HepG2 (cell line): ENCODE measurements around the gene STAT6. TPM values are rescaled to one million over a fixed set of nuclear protein-coding genes. Genes with fewer than 3 reads are reported as not detected.

Experiments used
- CCDC6 ChIP-seq: sonication (generic); formaldehyde crosslinking; IDR thresholded peaks from 2 replicates; pipeline ENCODE4 v1.8.1; 2022; ENCODE audit warnings: mild to moderate bottlenecking, missing genetic modification reagents, moderate library complexity
- IRX3 ChIP-seq: sonication (generic); formaldehyde crosslinking; IDR thresholded peaks from 2 replicates; pipeline ENCODE4 v1.8.1; 2023; ENCODE audit warnings: mild to moderate bottlenecking, low read depth, missing genetic modification reagents, borderline replicate concordance
- KLF9 ChIP-seq: IDR thresholded peaks from 2 replicates; pipeline ENCODE4 v1.6.1; 2016; ENCODE audit warnings: low read depth
- ONECUT2 ChIP-seq: sonication (generic); formaldehyde crosslinking; IDR thresholded peaks from 2 replicates; pipeline ENCODE4 v1.4.0; 2020; ENCODE audit warnings: missing genetic modification reagents
- PHF5A ChIP-seq: IDR thresholded peaks from one replicate; pipeline ENCODE4 v1.6.1; 2018; ENCODE audit warnings: low read depth, missing genetic modification reagents; ENCODE audit not compliant: unreplicated experiment
- RARA ChIP-seq: IDR thresholded peaks from 2 replicates; pipeline ENCODE4 v1.6.1; 2016; ENCODE audit warnings: missing genetic modification reagents, missing compliant biosample characterization
- SNAPC2 ChIP-seq: sonication (generic); formaldehyde crosslinking; IDR thresholded peaks from 2 replicates; pipeline ENCODE4 v1.8.1; 2022; ENCODE audit warnings: mild to moderate bottlenecking, missing genetic modification reagents
- XRCC5 ChIP-seq: fragments of 200-400 bp; formaldehyde crosslinking; optimal IDR thresholded peaks from 2 replicates; pipeline ENCODE3; 2017; ENCODE audit warnings: mild to moderate bottlenecking, low read length
- ZFP36L1 ChIP-seq: sonication (generic); formaldehyde crosslinking; IDR thresholded peaks from 2 replicates; pipeline ENCODE4 v1.8.0; 2022; ENCODE audit warnings: mild to moderate bottlenecking, missing genetic modification reagents, moderate library complexity
- ZNF549 ChIP-seq: sonication (generic); formaldehyde crosslinking; IDR thresholded peaks from 2 replicates; pipeline ENCODE4 v1.5.0; 2020; ENCODE audit warnings: missing genetic modification reagents
- ZNF839 ChIP-seq: sonication (generic); formaldehyde crosslinking; IDR thresholded peaks from 2 replicates; pipeline ENCODE4 v1.4.0; 2020; ENCODE audit warnings: missing genetic modification reagents, mild to moderate bottlenecking, borderline replicate concordance
- ZZZ3 ChIP-seq: sonication (generic); formaldehyde crosslinking; IDR thresholded peaks from 2 replicates; pipeline ENCODE4 v1.4.0; 2020; ENCODE audit warnings: missing genetic modification reagents, mild to moderate bottlenecking, borderline replicate concordance
- polyA plus RNA-seq, 8 experiments: library from polyadenylated mRNA; depleted of rRNA in 3 of 8; stranded (reverse) in 7 of 8; unstranded in 1 of 8; fragments of >200 nt; fragmentation: Illumina TruSeq in 4 of 8; extraction: Trizol in 4 of 8; gene quantifications; 2 replicates each; pipeline versions ENCODE4 v1.2.1 to v1.2.3, GENCODE V29; 2011 to 2016; ENCODE audit warnings: low read depth in 4 of 8, missing spikeins in 1 of 8, mixed read lengths in 1 of 8; ENCODE audit not compliant: insufficient read depth in 1 of 8
- total RNA-seq, 5 experiments: library from RNA; depleted of rRNA; stranded (reverse); fragments of >200 nt; fragmentation: Illumina TruSeq; extraction: Trizol; gene quantifications; 2 replicates each; pipeline ENCODE4 v1.2.3, GENCODE V29; 2016; ENCODE audit warnings: low read depth in 1 of 5
- TF ChIP-seq, protein P1 (sequence below): sonication (generic); formaldehyde crosslinking; IDR thresholded peaks from 2 replicates; pipeline ENCODE4 v1.5.1; 2020; ENCODE audit warnings: missing genetic modification reagents, mild to moderate bottlenecking, borderline replicate concordance
- TF ChIP-seq, protein P2 (sequence below): IDR thresholded peaks from 2 replicates; pipeline ENCODE4 v1.6.1; 2016
- TF ChIP-seq, protein P3 (sequence below): sonication (generic); formaldehyde crosslinking; IDR thresholded peaks from 2 replicates; pipeline ENCODE4 v1.4.0; 2020; ENCODE audit warnings: missing genetic modification reagents
- TF ChIP-seq, protein P4 (sequence below): sonication (generic); formaldehyde crosslinking; IDR thresholded peaks from 2 replicates; pipeline ENCODE4 v1.5.1; 2020; ENCODE audit warnings: mild to moderate bottlenecking, moderate library complexity, missing genetic modification reagents
- TF ChIP-seq, protein P5 (sequence below): sonication (generic); formaldehyde crosslinking; conservative IDR thresholded peaks from 2 replicates; pipeline ENCODE4 v1.4.0; 2020; ENCODE audit warnings: missing genetic modification reagents
- TF ChIP-seq, protein P6 (sequence below): sonication (generic); formaldehyde crosslinking; IDR thresholded peaks from 2 replicates; pipeline ENCODE4 v1.4.0; 2020; ENCODE audit warnings: missing genetic modification reagents, borderline replicate concordance

The STAT6 gene
- total and polyA plus RNA-seq, 2 of the 13 experiments (the other 11 are each of a cell fraction or from before 2014, with no cell fraction given): 28.0 to 62.2 TPM

DNA sequence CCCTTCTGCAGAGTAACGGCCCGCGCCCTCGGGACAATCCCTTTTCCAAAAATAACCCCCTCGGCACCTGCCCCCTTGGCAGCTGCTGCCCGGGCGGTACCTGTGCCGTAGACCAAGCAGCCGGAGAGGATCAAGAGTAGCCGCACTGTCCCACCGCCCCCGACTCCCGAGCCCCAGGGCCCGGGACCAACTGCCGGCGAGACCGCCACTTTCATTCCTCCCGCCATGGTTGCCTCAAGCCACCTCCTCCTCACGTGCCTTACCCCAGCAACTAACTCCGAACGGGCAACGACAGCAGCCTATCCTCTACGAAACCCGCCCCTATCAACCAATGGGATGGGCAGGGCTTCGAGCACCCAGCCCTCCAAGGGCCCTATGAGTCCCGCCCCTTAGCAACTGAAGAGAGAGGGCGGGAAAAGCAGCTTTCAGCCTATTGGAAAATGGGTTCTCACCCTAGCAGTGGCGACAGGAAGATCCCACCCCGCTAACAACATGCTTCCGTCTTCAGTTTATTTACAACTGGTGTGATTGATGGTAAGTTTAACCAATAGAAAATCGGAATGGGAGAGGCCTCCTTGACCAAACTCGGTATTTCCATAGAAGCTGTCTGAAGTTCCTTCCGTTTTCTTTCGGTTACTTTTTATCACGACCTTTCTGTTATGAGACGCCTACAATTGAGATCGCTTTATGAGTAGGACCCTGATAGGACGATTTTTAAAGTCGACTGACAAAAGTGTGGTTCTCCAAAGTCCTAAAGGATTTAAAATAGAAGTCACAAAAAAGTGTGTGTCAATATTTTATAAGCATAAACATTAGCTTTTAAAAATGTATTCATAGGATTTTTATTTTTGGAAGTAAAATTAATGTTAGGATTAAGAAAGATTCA is 32.4 kb downstream of the STAT6 start, which contains the start of gene NEMP1 (continued):
- TF ChIP-seq, protein P1, sequence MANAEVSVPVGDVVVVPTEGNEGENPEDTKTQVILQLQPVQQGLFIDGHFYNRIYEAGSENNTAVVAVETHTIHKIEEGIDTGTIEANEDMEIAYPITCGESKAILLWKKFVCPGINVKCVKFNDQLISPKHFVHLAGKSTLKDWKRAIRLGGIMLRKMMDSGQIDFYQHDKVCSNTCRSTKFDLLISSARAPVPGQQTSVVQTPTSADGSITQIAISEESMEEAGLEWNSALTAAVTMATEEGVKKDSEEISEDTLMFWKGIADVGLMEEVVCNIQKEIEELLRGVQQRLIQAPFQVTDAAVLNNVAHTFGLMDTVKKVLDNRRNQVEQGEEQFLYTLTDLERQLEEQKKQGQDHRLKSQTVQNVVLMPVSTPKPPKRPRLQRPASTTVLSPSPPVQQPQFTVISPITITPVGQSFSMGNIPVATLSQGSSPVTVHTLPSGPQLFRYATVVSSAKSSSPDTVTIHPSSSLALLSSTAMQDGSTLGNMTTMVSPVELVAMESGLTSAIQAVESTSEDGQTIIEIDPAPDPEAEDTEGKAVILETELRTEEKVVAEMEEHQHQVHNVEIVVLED: 0 out of 2 replicates have a peak, but pooled peaks have one; percentile 32
- peak; percentile 87; the same call in 1 of the 2 replicates for TF ChIP-seq CCDC6 (CRISPR knock-in tag)
- TF ChIP-seq XRCC5: no peak
- no peak for TF ChIP-seq ZNF839
- TF ChIP-seq, protein P2, sequence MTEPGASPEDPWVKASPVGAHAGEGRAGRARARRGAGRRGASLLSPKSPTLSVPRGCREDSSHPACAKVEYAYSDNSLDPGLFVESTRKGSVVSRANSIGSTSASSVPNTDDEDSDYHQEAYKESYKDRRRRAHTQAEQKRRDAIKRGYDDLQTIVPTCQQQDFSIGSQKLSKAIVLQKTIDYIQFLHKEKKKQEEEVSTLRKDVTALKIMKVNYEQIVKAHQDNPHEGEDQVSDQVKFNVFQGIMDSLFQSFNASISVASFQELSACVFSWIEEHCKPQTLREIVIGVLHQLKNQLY (CRISPR knock-in tag): no peak
- TF ChIP-seq ZNF549 (CRISPR knock-in tag): no peak
- TF ChIP-seq, protein P3, sequence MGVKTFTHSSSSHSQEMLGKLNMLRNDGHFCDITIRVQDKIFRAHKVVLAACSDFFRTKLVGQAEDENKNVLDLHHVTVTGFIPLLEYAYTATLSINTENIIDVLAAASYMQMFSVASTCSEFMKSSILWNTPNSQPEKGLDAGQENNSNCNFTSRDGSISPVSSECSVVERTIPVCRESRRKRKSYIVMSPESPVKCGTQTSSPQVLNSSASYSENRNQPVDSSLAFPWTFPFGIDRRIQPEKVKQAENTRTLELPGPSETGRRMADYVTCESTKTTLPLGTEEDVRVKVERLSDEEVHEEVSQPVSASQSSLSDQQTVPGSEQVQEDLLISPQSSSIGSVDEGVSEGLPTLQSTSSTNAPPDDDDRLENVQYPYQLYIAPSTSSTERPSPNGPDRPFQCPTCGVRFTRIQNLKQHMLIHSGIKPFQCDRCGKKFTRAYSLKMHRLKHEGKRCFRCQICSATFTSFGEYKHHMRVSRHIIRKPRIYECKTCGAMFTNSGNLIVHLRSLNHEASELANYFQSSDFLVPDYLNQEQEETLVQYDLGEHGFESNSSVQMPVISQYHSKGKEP (CRISPR knock-in tag): no peak
- no peak for TF ChIP-seq PHF5A (CRISPR knock-in tag)
- no peak for TF ChIP-seq KLF9 (CRISPR knock-in tag)
- TF ChIP-seq IRX3 (CRISPR knock-in tag): no peak
- TF ChIP-seq, protein P4, sequence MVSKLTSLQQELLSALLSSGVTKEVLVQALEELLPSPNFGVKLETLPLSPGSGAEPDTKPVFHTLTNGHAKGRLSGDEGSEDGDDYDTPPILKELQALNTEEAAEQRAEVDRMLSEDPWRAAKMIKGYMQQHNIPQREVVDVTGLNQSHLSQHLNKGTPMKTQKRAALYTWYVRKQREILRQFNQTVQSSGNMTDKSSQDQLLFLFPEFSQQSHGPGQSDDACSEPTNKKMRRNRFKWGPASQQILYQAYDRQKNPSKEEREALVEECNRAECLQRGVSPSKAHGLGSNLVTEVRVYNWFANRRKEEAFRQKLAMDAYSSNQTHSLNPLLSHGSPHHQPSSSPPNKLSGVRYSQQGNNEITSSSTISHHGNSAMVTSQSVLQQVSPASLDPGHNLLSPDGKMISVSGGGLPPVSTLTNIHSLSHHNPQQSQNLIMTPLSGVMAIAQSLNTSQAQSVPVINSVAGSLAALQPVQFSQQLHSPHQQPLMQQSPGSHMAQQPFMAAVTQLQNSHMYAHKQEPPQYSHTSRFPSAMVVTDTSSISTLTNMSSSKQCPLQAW (CRISPR knock-in tag): peak; percentile 56; the same call in 1 of the 2 replicates
- TF ChIP-seq, protein P5, sequence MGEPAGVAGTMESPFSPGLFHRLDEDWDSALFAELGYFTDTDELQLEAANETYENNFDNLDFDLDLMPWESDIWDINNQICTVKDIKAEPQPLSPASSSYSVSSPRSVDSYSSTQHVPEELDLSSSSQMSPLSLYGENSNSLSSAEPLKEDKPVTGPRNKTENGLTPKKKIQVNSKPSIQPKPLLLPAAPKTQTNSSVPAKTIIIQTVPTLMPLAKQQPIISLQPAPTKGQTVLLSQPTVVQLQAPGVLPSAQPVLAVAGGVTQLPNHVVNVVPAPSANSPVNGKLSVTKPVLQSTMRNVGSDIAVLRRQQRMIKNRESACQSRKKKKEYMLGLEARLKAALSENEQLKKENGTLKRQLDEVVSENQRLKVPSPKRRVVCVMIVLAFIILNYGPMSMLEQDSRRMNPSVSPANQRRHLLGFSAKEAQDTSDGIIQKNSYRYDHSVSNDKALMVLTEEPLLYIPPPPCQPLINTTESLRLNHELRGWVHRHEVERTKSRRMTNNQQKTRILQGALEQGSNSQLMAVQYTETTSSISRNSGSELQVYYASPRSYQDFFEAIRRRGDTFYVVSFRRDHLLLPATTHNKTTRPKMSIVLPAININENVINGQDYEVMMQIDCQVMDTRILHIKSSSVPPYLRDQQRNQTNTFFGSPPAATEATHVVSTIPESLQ: no peak
- TF ChIP-seq ZFP36L1 (CRISPR knock-in tag): peak; percentile 71
- TF ChIP-seq RARA (CRISPR knock-in tag): no peak
- peak; percentile 85; the same call in 1 of the 2 replicates for TF ChIP-seq SNAPC2 (CRISPR knock-in tag)
- no peak for TF ChIP-seq ONECUT2 (CRISPR knock-in tag)
- TF ChIP-seq, protein P6, sequence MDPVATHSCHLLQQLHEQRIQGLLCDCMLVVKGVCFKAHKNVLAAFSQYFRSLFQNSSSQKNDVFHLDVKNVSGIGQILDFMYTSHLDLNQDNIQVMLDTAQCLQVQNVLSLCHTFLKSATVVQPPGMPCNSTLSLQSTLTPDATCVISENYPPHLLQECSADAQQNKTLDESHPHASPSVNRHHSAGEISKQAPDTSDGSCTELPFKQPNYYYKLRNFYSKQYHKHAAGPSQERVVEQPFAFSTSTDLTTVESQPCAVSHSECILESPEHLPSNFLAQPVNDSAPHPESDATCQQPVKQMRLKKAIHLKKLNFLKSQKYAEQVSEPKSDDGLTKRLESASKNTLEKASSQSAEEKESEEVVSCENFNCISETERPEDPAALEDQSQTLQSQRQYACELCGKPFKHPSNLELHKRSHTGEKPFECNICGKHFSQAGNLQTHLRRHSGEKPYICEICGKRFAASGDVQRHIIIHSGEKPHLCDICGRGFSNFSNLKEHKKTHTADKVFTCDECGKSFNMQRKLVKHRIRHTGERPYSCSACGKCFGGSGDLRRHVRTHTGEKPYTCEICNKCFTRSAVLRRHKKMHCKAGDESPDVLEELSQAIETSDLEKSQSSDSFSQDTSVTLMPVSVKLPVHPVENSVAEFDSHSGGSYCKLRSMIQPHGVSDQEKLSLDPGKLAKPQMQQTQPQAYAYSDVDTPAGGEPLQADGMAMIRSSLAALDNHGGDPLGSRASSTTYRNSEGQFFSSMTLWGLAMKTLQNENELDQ (CRISPR knock-in tag): no peak
- TF ChIP-seq ZZZ3 (CRISPR knock-in tag): no peak
